Measurements from ENCODE around the gene PAFAH2.

Gene PAFAH2

DNA sequence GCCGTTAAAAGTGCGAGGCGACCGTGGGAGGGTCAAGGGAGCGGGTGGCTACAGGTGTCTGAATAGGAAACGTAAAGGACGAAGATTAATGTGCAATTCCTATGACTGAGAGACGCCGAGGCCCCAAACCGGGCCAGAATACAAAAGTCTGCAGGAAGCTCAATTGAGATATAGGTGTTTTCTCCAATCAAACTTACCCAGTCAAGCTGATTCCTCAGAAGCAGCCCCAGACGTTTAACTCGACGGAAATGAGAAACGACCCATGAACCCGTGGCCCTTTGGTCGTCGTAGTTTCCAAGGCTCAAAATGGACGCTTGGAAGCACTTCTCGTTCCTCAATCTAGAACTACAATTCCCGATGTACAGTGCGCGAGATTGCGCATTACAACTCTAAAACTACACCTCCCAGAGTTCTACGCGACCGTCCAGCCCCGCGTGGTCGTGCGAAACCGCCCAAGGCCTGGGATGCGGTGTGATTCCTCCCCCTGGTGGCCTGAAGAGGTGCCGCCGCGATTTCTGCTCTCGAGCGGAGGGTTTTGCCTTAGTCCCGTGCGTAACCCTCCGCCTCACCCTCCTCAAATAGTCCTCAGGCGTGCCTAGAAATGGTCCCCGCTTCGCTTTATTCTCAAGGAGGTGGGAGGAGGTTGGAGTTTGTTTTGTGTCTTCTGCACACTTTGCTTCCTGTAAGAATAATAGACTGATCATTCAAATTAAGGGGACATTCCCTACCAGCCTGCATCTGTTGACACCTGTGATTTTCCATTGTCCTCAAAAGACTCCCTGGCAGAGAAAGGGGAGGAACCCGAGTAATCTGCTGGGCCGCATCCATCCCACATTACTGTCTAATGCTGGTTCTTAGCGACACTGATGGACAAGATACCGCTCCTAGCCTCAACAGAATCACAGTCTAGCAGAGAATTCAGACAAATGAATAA lies at the start of gene PAFAH2:
Gene PAFAH2 (minus strand): TSS at position 236 of the 934 bp plus-strand sequence. CDS start 7,247 bp downstream, outside the sequence.
- peak; percentile 100 for DNase-seq (ENCODE audit: low read depth)
- in situ Hi-C loops (cut with HindIII; ENCODE audit: low sequenced_read_pairs) = loop anchor here (5.0 kb wide), 2 partner anchors 101 to 166 kb away; no protein-coding TSS in a partner anchor
- TF ChIP-seq, protein P1, sequence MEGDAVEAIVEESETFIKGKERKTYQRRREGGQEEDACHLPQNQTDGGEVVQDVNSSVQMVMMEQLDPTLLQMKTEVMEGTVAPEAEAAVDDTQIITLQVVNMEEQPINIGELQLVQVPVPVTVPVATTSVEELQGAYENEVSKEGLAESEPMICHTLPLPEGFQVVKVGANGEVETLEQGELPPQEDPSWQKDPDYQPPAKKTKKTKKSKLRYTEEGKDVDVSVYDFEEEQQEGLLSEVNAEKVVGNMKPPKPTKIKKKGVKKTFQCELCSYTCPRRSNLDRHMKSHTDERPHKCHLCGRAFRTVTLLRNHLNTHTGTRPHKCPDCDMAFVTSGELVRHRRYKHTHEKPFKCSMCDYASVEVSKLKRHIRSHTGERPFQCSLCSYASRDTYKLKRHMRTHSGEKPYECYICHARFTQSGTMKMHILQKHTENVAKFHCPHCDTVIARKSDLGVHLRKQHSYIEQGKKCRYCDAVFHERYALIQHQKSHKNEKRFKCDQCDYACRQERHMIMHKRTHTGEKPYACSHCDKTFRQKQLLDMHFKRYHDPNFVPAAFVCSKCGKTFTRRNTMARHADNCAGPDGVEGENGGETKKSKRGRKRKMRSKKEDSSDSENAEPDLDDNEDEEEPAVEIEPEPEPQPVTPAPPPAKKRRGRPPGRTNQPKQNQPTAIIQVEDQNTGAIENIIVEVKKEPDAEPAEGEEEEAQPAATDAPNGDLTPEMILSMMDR (IDR thresholded peaks at IDR 0.05; ENCODE audit: low read depth, low read length, missing control alignments) = peak; percentile 94
- H3K4me3 ChIP-seq (ENCODE audit: low read depth, low read length) = peak within 1 kb of the TSS; percentile 61

GRCh38 chr1:26047278-26047874 lies 49.5 kb upstream of the PAFAH2 start:
- H3K4me3 ChIP-seq (ENCODE audit: low read depth, low read length) = no peak overlapping the region
- TF ChIP-seq, protein P1 (IDR thresholded peaks at IDR 0.05; ENCODE audit: low read depth, low read length, missing control alignments) = no peak
- in situ Hi-C loops (cut with HindIII; ENCODE audit: low sequenced_read_pairs) = no loop called here
- DNase-seq (ENCODE audit: low read depth) = no peak

GRCh38 chr1:26046246-26047095 lies 48.6 kb upstream of the PAFAH2 start:
- TF ChIP-seq, protein P1 (IDR thresholded peaks at IDR 0.05; ENCODE audit: low read depth, low read length, missing control alignments) = no peak
- in situ Hi-C loops (cut with HindIII; ENCODE audit: low sequenced_read_pairs) = no loop called here
- no peak overlapping the region for H3K4me3 ChIP-seq (ENCODE audit: low read depth, low read length)
- no peak for DNase-seq (ENCODE audit: low read depth)

DNA sequence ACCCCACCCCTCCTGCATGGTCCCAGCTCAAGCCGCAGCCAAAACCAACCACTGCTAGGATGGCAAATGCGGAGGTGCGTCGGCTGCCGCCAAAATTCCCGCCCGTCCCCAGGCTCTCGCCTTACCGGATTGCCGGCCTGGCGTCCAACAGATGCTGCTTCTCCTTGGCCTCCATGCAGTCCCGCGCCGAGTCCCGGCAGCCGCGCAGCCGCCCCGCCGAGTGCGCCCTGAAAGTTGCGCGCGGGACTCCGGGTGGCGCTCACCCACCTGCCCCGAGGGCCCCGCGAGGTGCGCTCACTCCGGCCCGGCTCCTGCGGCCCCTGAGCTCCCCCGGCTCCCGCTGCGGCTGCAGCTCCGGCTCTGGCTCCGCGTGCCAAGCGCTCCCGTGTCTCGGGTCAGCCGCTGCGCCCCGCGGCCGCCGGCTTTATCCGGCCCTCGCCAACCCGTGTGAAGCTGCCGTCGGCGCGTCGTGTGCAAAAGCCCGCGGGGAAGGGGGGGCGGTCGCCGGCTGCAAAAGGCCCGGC lies 47.9 kb upstream of the PAFAH2 start, which contains the start of gene SLC30A2:
Gene SLC30A2 (minus strand): TSS at position 397 of the 524 bp plus-strand sequence. CDS start 222 bp downstream, at position 175.
- in situ Hi-C loops (cut with HindIII; ENCODE audit: low sequenced_read_pairs) = no loop called here
- no peak for DNase-seq (ENCODE audit: low read depth)
- TF ChIP-seq, protein P1 (IDR thresholded peaks at IDR 0.05; ENCODE audit: low read depth, low read length, missing control alignments) = no peak

DNA sequence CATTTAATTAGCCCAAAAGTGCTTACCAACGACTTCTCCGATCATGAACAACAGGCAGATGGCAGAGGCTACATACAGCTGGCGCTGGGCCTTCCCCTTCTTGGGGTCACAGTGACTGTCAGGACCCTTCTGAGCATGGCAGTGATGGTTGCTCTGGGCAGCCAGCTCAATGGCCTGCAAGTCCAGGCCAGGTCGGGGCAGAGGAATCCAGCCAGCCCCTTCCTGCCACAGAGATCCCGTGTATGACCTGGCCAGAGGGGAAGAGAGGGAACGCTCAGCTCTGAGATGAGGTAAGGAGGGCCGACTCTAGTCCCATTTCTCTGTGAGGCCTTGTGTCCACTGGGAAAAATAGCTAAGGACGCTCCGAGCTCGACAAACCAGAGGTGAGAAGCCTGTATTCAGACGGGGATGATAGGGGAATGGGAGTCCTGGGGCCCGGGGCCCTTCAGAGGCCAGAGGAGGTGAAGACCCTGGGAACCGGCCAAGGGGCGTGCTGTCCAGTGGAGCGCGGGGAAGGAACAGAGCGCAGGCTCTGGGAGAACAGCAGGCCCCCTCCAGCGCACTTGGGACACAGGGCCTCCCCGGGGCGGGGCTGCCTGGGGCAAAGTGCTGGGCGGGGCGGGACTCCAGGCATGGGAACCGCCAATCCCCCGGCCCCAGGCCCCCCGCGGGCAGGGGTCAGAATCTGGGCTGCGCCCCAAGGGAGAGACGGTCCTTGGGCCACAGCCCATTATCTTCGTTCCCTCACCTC lies 47.3 kb upstream of the PAFAH2 start:
- TF ChIP-seq, protein P1 (IDR thresholded peaks at IDR 0.05; ENCODE audit: low read depth, low read length, missing control alignments) = no peak
- in situ Hi-C loops (cut with HindIII; ENCODE audit: low sequenced_read_pairs) = no loop called here
- H3K4me3 ChIP-seq (ENCODE audit: low read depth, low read length) = no peak overlapping the region
- DNase-seq (ENCODE audit: low read depth) = no peak

More for the DNA sequence above, 47.9 kb upstream of the PAFAH2 start, which contains the start of gene SLC30A2:
- H3K4me3 ChIP-seq (ENCODE audit: low read depth, low read length) = no peak within 1 kb of the TSS
